ENCODE results near the gene NFATC3.
"Not testable (repeated sequence)": the region's sequence is repeated elsewhere in the genome, so short reads cannot be mapped to it uniquely, and the experiment has no call there.

The NFATC3 gene

GRCh38 chr16:68155425-68155824, 70.3 kb downstream of the NFATC3 start:
- DNase-seq (ENCODE audit: extremely low read depth, low read depth) = no peak
- no peak for TF ChIP-seq CTCF (IDR thresholded peaks at IDR 0.05; ENCODE audit: low read depth, low read length)

- DNase-seq (ENCODE audit: extremely low read depth, low read depth) = no peak
- TF ChIP-seq CTCF (IDR thresholded peaks at IDR 0.05; ENCODE audit: low read depth, low read length) = no peak
Observed at GRCh38 chr16:68162413-68162812, 77.2 kb downstream of the NFATC3 start.

- not testable (repeated sequence) for DNase-seq (ENCODE audit: extremely low read depth, low read depth)
Observed at GRCh38 chr16:68163275-68163674, 78.1 kb downstream of the NFATC3 start.

GRCh38 chr16:68166264-68166663, 81.1 kb downstream of the NFATC3 start:
- no peak for TF ChIP-seq CTCF (IDR thresholded peaks at IDR 0.05; ENCODE audit: low read depth, low read length)
- DNase-seq (ENCODE audit: extremely low read depth, low read depth) = no peak

- TF ChIP-seq CTCF (IDR thresholded peaks at IDR 0.05; ENCODE audit: low read depth, low read length) = no peak
- DNase-seq (ENCODE audit: extremely low read depth, low read depth) = no peak
Observed at GRCh38 chr16:68179196-68179795, 94.1 kb downstream of the NFATC3 start.

- no peak for TF ChIP-seq CTCF (IDR thresholded peaks at IDR 0.05; ENCODE audit: low read depth, low read length)
- no peak for DNase-seq (ENCODE audit: extremely low read depth, low read depth)
Observed at GRCh38 chr16:68179855-68180254, 94.7 kb downstream of the NFATC3 start.

GRCh38 chr16:68183046-68183445, 97.9 kb downstream of the NFATC3 start:
- TF ChIP-seq CTCF (IDR thresholded peaks at IDR 0.05; ENCODE audit: low read depth, low read length) = no peak
- no peak for DNase-seq (ENCODE audit: extremely low read depth, low read depth)

GRCh38 chr16:68186877-68187276, 101.7 kb downstream of the NFATC3 start:
- no peak for DNase-seq (ENCODE audit: extremely low read depth, low read depth)
- no peak for TF ChIP-seq CTCF (IDR thresholded peaks at IDR 0.05; ENCODE audit: low read depth, low read length)

Data from AG09319 (cell line).